ENCODE measurements around the gene HSPB3.

- no peak for TF ChIP-seq CTCF (IDR thresholded peaks at IDR 0.05; ENCODE audit: poor library complexity)
- no peak for TF ChIP-seq EZH2 (IDR thresholded peaks at IDR 0.05; ENCODE audit: borderline replicate concordance)
Observed at GRCh38 chr5:54470677-54471076, 15.2 kb downstream of the HSPB3 start.

All from hepatocyte (in vitro differentiated cells).